HFFc6 (cell line): ENCODE measurements around the gene RAD21L1. TPM values are rescaled to one million over a fixed set of nuclear protein-coding genes. Genes with fewer than 3 reads are reported as not detected.

Experiments used
- DNase-seq: peaks from one replicate; pipeline ENCODE4 v3.0.0-alpha.2; 2018
- H3K27ac Mint-ChIP-seq: 2 replicates; pipeline ENCODE4 v1.8.0; 2020; ENCODE audit warnings: mild to moderate bottlenecking, mixed read lengths
- H3K27me3 Mint-ChIP-seq: 2 replicates; pipeline ENCODE4 v1.8.0; 2021; ENCODE audit warnings: mild to moderate bottlenecking, moderate library complexity, mixed read lengths; ENCODE audit not compliant: insufficient read depth
- H3K36me3 Mint-ChIP-seq: 2 replicates; pipeline ENCODE4 v1.8.0; 2021; ENCODE audit warnings: low read depth, mixed read lengths
- H3K4me1 Mint-ChIP-seq: 2 replicates; pipeline ENCODE4 v1.8.0; 2020; ENCODE audit warnings: low read depth, mixed read lengths
- H3K4me3 Mint-ChIP-seq: 2 replicates; pipeline ENCODE4 v1.8.0; 2020; ENCODE audit warnings: mild to moderate bottlenecking, moderate library complexity, mixed read lengths
- H3K9me3 Mint-ChIP-seq: 2 replicates; pipeline ENCODE4 v1.8.0; 2020; ENCODE audit warnings: mild to moderate bottlenecking, mixed read lengths
- total RNA-seq, 6 experiments: library from RNA; stranded (reverse); fragmentation: NEBNext Ultra II Directional; extraction: Animal tissue kit (Norgen Biotek cat#: 25700); gene quantifications; 2 replicates in 1 of 6; 3 replicates in 5 of 6; pipeline ENCODE4 v1.2.3, GENCODE V29; 2021
- TF ChIP-seq, protein P1 (sequence below): fragments of 200-600 bp; sonication (generic); IDR thresholded peaks from 2 replicates; pipeline ENCODE4 v1.5.0; 2021; ENCODE audit warnings: antibody characterized with exemption, mild to moderate bottlenecking

Gene RAD21L1
- total RNA-seq, 6 experiments from 2014 or later: 0.35 to 0.89 (median 0.56) TPM

DNA sequence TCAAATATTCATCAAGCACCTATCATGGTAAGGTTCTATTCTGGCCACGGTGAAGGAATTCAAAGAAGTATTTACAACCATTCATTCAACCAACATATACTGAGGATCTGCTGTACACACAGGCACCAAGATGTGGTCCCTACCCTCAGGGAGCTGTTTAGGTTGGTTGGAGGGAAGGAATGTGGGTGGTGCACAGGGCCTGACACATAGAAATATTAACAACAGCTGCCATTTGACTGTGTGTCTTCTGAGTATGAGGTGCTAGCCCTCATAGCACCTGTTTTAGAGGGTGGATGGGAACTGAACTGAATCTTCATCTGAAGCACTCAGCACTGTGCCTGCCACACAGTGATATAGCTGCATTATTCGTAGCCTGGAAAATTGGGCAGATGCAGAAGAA, 47.5 kb downstream of the RAD21L1 start:
- Mint-ChIP-seq H3K9me3 (no peaks in the 10 kb centered on the region), H3K4me1 (peaks cover 8% of the 10 kb centered on the region), H3K27me3 (no peaks in the 10 kb centered on the region; the same call in 1 of the 2 replicates), H3K4me3 (no peak overlapping the region), H3K36me3 (no peaks in the 10 kb centered on the region), H3K27ac (no peak overlapping the region)
- DNase-seq: no peak
- TF ChIP-seq, protein P1, sequence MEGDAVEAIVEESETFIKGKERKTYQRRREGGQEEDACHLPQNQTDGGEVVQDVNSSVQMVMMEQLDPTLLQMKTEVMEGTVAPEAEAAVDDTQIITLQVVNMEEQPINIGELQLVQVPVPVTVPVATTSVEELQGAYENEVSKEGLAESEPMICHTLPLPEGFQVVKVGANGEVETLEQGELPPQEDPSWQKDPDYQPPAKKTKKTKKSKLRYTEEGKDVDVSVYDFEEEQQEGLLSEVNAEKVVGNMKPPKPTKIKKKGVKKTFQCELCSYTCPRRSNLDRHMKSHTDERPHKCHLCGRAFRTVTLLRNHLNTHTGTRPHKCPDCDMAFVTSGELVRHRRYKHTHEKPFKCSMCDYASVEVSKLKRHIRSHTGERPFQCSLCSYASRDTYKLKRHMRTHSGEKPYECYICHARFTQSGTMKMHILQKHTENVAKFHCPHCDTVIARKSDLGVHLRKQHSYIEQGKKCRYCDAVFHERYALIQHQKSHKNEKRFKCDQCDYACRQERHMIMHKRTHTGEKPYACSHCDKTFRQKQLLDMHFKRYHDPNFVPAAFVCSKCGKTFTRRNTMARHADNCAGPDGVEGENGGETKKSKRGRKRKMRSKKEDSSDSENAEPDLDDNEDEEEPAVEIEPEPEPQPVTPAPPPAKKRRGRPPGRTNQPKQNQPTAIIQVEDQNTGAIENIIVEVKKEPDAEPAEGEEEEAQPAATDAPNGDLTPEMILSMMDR: no peak

DNA sequence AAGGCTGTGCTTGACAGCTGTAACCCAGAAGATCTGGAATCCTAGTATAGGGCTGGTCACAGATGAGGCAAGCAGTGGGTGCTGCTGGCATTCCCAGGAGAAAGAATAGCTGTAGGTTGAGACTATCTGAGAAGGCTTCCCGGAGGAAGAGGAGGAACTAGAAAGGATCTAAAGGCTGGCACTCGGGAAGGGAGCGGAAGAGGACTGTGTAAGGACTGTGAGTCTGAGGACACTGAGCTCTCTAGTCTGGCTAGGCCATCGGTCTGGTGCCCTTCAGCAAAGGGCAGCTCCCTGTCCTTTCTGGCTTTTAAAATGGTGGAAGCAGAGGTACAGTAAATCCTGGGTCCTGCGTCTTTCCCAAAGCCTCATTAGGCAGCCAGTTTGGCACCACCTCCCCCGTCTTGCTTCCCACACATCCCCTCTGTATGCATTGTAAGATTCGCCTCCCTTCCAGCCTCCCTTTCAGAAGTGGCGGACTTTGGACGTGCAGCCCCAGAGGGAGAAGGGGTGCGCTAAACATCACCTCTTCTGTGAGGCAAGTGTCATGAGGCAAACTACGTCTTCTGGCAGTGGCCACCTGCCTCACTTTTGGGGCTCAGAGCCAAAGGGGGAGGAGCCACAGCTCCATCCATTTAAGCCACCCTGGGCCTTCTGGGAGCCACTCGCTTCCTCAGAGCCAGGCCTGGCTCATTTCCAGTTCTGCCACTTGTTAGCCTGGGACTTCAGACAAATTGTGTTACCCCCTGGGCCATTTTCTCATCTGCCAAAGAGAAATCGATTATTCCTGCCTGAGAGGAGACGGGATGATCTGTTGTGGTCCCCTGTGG, 48.9 kb downstream of the RAD21L1 start:
- Mint-ChIP-seq H3K9me3 (no peaks in the 10 kb centered on the region), H3K4me1 (peaks cover 7% of the 10 kb centered on the region), H3K4me3 (no peak overlapping the region), H3K36me3 (no peaks in the 10 kb centered on the region), H3K27me3 (no peaks in the 10 kb centered on the region; the same call in 1 of the 2 replicates), H3K27ac (no peak overlapping the region)
- no peak for DNase-seq
- TF ChIP-seq, protein P1: no peak

DNA sequence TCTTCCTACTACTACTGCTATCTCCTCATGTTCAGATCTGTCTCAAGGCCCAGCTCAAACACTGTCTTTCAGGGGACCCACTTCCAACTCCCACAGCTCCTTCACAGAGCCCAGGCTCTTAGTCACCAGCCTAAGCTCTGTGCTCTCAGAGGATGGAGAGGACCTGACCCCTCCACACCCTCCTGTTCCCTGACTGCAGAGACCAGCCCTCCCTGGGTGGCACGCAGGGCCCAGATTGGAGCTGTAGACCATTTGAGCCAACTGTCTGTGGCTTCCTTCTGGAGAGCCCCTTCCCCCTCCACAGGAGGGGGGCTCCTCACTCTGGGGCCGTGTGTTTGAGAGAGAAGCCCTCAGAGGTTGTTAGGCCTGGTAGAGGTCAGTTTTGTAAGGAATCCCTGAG, 50.1 kb downstream of the RAD21L1 start:
- Mint-ChIP-seq H3K27ac (no peak overlapping the region), H3K4me3 (no peak overlapping the region), H3K27me3 (no peaks in the 10 kb centered on the region; the same call in 1 of the 2 replicates), H3K4me1 (peaks cover 15% of the 10 kb centered on the region), H3K36me3 (no peaks in the 10 kb centered on the region), H3K9me3 (no peaks in the 10 kb centered on the region)
- TF ChIP-seq, protein P1: no peak
- DNase-seq: no peak

DNA sequence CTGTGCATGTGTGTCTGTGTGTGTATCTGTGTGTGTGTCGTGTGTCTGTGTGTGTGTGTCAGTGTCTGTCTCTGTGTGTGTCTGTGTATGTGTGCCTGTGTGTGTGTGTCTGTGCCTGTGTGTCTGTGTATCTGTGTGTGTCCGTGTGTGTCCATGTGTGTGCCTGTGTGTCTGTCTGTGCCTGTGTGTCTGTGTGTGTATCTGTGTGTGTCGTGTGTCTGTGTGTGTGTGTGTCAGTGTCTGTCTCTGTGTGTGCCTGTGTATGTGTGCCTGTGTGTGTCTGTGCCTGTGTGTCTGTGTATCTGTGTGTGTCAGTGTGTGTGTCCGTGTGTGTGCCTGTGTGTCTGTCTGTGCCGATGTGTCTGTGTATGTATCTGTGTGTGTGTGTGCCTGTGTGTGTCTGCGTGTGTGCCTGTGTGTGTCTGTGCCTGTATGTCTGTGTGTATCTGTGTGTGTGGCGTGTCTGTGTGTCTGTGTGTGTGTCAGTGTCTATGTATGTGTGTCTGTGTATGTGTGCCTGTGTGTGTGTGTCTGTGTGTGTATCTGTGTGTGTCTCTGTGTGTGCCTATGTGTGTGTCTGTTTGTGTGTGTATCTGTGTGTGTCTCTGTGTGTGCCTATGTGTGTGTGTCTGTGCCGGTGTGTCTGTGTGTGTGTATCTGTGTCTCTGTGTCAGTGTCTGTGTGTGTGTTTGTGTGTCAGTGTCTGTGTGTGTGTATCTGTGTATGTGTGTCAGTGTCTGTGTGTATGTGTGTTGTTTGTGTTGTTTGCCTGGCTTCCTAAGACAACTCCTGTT, 51.9 kb downstream of the RAD21L1 start:
- no peak overlapping the region for H3K4me3 Mint-ChIP-seq
- H3K27ac Mint-ChIP-seq: no peak overlapping the region
- no peaks in the 10 kb centered on the region; the same call in 1 of the 2 replicates for H3K27me3 Mint-ChIP-seq
- peaks cover 15% of the 10 kb centered on the region for H3K4me1 Mint-ChIP-seq
- TF ChIP-seq, protein P1: no peak
- no peak for DNase-seq
- H3K9me3 Mint-ChIP-seq: no peaks in the 10 kb centered on the region
- H3K36me3 Mint-ChIP-seq: no peaks in the 10 kb centered on the region

DNA sequence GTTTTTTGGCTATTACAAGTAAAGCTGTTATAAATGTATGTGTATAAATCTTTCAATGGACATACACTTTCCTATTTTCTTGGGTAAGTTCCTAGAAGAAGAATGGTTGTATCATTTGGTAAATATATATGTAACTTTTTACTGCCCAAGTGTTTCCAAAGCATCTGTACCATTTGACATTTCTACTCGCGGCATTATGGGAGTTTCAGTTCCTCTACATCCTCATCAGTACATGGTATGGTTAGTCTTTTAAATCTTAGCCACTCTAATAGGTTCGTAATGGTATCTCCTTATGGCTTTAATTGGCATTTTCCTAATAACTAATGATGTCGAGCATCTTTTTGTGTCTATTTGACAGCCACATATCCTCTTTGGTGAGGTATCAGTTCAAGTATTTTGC, 53.1 kb downstream of the RAD21L1 start:
- Mint-ChIP-seq H3K9me3 (no peaks in the 10 kb centered on the region), H3K27me3 (no peaks in the 10 kb centered on the region; the same call in 1 of the 2 replicates), H3K36me3 (no peaks in the 10 kb centered on the region), H3K4me3 (no peak overlapping the region), H3K27ac (no peak overlapping the region), H3K4me1 (peaks cover 10% of the 10 kb centered on the region)
- no peak for DNase-seq
- TF ChIP-seq, protein P1: no peak
